IPS-18c (cell line): ENCODE data around the gene CCDC142.
A peak's percentile ranks its signal among the peaks of the same experiment; 100 is the strongest.
"Not testable (repeated sequence)": the region's sequence is repeated elsewhere in the genome, so short reads cannot be mapped to it uniquely, and the experiment has no call there.

Source experiments
- H3K4me3 ChIP-seq: 2 replicates; pipeline ENCODE4 v1.7.0; 2013; ENCODE audit warnings: low read depth, mild to moderate bottlenecking, low read length, moderate library complexity; ENCODE audit not compliant: insufficient read depth
- H3K9me3 ChIP-seq: one replicate; pipeline ENCODE4 v1.6.1; 2013; ENCODE audit warnings: mild to moderate bottlenecking, low read length, moderate library complexity; ENCODE audit not compliant: control insufficient read depth, insufficient read depth

The CCDC142 gene

DNA sequence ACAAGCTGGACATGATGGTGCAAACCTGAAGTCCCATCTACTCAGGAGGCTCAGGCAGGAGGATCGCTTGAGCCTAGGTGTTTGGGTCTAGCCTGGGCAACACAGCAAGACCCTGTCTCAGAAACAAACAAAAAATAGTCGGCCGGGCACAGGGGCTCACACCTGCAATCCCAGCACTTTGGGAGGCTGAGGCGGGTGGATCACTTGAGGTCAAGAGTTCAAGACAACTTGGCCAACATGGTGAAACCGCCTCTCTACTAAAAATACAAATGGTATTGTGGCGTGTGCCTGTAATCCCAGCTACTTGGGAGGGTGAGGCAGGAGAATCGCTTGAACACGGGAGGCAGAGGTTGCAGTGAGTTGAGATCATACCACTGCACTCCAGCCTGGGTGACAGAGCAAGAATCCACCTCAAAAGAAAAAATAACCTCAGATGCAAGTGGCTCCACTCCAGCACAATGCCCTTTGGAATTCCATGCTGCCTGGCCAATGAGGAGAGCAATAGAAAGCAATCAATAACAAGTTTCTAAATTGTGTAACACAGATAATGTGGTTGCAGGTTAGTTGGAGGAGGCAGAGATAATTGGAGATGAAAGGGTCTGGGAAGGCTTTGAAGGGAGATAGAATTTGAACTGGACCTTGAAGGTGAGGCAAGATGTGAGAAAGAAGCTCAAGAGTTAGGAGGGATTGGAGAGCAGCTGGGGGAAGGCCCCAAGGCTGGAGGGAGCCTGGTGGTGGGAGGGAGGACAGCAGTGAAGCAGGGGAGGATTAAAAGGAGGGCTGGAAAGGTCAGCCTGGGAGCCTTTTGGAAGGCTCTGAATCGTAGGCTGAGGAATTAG lies 6.1 kb upstream of the CCDC142 start:
- Histone ChIP-seq H3K4me3 (no peak overlapping the region), H3K9me3 (no peaks in the 10 kb centered on the region)

DNA sequence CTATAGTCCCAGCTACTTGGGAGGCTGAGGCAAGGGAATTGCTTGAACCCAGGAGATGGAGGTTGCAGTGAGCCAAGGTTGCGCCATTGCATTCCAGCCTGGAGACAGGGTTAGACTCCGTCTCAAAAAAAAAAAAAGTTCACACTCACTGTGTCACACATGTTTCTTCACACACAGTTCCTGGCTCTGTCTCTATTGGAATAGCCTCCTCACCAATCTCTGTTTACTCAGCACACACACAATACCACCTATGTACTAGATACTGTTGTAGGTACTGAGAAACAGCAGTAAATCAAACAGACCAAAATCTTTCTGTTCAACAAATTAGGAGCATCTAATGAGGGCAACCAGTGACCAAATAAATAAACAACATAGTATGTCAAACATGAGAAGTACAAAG lies 3.3 kb upstream of the CCDC142 start:
- H3K9me3 ChIP-seq: no peaks in the 10 kb centered on the region
- H3K4me3 ChIP-seq: no peak overlapping the region

DNA sequence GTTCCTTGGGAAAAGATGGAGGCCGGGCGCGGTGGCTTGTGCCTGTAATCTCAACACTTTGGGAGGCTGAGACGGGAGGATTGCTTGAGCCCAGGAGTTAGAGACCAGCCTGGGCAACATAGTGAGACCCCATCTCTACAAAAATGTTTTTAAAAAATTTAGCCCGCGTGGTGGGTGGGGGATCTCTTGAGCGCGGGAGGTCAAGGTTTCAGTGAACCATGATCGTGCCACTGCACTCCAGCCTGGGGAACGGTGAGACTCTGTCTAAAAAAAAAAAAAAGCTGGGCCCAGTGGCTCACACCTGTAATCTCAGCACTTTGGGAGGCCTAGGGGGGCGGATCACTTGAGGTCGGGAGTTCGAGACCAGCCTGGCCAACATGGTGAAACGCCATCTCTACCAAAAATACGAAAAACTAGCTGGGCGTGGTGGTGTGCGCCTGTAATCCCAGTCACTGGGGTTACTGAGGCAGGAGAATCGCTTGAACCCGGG lies 922 bp upstream of the CCDC142 start:
- not testable (repeated sequence) for H3K9me3 ChIP-seq
- H3K4me3 ChIP-seq: peak overlapping the region; percentile 87

DNA sequence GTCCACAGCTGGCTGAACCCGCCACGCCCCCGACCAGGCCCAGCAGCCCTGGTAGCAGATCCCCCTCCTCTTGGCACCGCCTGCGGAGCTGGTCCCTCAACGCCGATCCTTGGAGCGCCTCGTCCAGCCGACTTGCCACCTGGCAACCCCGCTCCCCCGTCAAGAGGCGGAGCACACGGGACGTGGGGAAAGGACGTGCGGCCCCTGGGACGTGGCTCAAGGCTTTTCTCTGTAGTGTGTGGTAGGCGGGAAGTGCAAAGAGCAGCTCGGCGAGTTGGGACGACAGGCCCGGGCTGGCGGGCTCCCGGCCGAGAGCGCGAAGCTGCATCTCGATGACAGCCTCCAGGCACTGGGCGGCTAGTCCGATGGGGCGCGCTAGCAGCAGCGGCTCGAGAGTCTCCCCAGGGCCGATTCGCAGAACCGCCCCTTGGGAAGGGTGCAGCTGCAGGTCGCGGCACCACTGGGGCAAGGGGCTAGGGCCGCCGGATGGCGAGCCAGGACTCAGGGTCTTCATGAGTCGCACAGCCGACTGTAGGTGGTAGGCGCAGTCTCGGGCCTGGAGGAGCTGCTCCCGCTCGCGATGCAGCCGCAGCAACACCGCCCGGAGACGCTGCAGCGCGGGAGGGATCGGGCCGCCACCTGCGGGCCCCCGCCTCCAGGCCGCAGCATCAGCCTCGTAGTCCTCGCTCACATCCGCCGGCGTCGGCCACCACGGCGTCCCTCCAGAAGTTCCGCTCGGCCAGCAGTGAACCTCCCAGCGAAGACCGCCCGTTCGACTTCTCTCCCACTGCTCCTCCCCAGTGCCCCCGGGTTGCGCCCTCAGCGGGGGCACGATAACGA lies 617 bp downstream of the CCDC142 start:
- Histone ChIP-seq H3K9me3 (no peaks in the 10 kb centered on the region), H3K4me3 (peak overlapping the region; percentile 87)

DNA sequence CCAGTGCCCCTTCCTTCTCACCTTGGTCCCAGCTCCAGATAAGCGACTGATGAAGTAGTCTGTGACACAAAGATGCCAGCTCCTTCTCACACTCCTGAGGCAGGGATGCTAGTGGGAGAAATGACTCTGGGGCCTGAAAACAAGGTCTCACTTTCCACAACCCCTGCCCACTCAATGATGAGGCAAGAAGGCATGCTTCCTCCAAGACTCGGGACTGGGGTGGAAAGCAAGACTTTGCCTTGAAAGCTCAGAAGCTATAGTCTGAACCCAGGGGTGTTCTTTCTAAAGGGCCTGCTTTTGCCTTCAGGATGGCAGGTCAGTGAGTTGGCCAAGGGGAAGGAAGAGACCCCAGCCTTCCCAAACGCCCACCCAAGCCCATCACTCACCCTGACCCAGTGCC lies 1.4 kb downstream of the CCDC142 start:
- H3K9me3 ChIP-seq: no peaks in the 10 kb centered on the region
- peak overlapping the region; percentile 87 for H3K4me3 ChIP-seq

DNA sequence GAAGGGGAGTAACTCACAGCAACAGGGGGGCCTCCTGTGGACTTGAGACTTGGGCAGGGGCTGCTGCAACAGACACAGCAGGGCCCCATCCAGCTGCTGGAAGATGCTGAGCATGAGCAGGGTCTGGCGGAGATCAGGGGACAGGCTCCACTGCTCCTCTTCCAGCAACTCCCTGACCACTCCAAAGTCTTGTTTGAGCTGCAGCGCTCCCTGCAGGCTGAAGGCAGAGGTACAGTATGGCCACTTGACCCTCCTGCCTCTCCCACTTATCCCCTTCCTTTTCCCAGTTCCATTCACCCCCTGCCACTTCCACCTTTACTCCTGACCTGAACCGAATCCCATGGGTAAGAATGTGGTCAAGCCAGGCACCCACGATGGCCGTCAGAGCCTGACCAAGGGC lies 7.9 kb downstream of the CCDC142 start:
- Histone ChIP-seq H3K9me3 (no peaks in the 10 kb centered on the region), H3K4me3 (no peak overlapping the region)

DNA sequence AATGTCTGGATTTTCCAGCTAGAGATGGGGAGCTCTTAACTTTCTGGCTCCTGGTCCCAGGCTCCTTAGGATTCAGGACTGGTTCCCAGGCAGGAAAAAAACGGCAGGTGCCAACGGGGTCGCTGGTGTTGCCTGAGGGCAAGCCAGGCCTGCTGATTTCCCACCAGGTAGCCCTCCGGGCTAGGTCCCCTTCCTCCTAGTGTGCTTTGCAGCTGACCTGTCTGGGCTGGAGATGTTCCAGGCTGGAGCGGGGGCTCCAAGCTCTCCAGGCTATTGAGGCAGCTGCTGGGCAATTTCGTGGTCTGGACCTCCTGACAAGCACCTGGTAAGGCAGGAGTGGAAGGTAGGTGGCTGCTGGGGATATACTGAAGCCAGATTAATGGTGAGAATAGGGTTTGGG lies 8.3 kb downstream of the CCDC142 start:
- Histone ChIP-seq H3K9me3 (no peaks in the 10 kb centered on the region), H3K4me3 (no peak overlapping the region)

DNA sequence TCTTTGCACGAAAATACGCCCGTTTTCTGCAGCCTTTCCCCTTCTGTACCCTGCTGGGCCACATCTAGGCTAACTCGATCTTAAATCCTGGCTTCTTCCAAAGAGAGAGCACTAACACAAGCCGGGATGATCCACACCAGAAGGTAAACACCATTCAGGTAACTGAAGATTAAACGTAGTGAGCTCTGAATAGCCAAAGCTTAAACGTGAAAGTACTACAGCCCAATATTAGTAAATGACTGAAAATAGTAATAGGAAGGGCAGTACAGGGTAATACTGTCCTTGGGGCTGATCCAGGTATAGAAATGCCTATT lies 9.9 kb downstream of the CCDC142 start:
- peak overlapping the region; percentile 99 for H3K4me3 ChIP-seq
- H3K9me3 ChIP-seq: no peaks in the 10 kb centered on the region

DNA sequence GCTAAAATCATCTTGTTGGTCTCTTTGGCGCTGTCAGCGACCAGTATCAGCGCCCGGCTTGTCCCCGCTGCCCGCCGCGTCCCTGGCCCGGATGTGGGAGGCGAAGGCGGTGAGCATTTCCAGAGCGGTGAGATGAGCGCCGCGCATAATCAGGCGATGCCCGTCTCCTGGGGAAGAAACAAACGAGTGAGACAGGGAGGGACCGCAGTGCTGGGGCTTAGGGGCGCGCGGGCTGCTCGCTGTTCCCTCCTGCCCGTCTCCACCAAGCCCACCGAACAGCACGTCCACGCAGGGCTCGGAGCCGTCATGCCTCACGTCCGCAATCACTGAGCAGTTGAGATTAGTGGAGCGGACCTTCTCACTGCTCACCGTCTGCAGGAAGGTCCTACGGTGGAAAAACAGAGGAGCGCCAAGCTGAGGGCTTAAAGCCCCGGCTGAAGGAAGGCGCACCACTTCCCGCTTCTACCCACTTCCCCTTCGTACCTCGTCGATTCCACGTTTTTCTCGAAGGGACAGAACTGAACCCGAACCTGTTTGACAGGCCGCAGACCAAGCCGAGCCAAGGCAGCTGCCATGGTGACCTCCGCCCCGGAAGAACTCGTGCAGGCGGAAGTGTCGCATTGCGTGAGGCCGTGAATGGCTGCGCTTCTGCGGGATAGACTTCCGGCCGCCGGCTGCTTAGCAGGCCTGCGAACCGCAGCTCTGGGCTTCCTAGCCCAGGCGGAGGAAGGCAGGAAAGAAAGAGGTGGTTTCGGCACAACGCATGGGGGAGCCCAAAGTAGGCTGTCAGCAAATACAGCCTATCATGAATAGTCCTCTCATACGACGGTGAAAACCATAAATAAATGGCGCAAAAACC lies 10.5 kb downstream of the CCDC142 start, which contains the start of gene MRPL53:
TSS of gene MRPL53 (minus strand) at position 595 of the 859 bp plus-strand sequence. CDS start at position 575, 20 bp downstream.
- H3K4me3 ChIP-seq: peak within 1 kb of the TSS; percentile 99
- no peaks in the 10 kb centered on the region for H3K9me3 ChIP-seq

DNA sequence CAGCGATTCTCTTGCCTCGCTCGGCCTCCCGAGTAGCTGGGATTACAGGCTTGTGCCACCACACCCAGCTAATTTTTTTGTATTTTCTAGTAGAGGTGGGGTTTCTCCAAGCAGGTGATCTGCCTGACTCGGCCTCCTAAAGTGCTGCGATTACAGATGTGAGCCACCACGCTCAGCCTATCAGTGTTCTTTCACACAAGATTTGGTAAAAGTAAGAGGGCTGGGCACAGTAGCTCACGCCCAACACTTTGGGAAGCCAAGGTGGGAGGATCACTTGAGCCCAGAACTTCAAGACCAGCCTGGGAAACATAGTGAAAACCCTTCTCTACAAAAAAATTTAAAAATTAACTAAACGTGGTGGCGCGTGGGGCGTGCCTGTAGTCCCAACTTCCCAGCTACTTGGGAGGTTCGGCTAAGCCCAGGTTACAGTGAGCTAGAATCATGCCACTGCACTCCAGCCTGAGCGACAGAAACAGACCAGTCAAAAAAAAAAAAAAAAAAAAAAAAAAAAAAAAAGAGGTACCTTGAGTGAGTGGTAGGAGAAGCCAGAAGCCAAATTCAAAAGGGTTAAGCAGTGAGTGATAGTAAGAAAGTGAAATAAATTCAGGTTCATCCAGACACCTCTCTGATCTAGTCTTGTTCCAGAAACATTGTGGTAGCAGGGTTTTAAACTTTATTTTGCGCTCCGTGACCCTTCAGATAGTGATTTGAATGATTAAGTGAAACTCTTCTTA lies 11.3 kb downstream of the CCDC142 start:
- Histone ChIP-seq H3K4me3 (peak overlapping the region; percentile 99), H3K9me3 (no peaks in the 10 kb centered on the region)

DNA sequence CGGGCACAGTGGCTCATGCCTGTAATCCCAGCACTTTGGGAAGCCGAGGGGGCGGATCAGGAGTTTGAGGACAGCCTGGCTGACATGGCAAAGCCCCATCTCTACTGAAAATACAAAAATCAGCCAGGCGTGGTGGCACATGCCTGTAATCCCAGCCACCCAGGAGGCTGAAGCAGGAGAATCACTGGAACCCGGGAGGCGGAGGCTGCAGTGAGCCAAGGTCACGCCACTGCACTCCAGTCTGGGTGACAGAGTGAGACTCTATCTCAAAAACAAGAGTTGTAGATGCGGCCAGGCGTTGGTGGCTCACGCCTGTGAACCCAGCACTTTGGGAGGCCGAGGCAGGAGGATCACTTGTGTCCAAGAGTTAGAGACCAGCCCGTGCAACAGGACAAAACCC lies 12.1 kb downstream of the CCDC142 start:
- H3K4me3 ChIP-seq, H3K9me3 ChIP-seq: not testable (repeated sequence)

DNA sequence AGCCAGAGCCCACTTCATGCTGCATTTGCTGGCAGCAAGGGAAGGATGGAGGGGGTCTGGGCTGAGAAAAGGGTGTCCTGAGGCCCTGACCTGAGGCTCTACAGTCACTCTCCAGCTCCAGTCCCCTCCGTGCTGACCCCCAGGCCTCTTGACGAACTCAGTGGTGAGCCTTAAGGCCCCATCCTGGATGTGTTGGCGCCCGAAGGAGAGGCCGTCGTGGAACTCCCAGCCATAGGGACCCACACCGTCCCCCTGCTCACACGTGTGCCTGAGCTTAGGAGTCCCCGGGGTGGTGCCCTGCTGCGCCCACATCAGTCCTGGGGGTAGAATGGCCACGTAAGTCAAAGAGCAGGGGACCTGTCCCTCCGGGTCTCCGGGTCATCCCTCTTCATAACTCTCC lies 18.4 kb downstream of the CCDC142 start:
- peak overlapping the region; percentile 89 for H3K4me3 ChIP-seq
- no peaks in the 10 kb centered on the region for H3K9me3 ChIP-seq

DNA sequence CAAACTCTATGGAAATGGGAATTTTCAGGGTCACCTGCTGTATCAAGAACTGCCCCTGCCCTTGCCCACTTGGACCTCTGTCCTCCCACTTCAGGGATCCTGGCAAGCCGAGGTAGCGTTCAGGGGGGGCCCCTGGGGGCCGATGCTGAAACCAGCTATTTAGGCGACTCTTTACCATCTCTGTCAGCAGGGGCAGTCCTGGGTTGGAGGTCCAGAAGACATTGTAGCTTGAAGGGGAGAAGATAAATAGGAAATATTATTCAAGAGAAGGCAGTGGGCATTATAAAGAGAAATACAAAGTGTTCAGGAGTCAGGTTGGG lies 20.1 kb downstream of the CCDC142 start:
- no peak overlapping the region for H3K4me3 ChIP-seq
- no peaks in the 10 kb centered on the region for H3K9me3 ChIP-seq

DNA sequence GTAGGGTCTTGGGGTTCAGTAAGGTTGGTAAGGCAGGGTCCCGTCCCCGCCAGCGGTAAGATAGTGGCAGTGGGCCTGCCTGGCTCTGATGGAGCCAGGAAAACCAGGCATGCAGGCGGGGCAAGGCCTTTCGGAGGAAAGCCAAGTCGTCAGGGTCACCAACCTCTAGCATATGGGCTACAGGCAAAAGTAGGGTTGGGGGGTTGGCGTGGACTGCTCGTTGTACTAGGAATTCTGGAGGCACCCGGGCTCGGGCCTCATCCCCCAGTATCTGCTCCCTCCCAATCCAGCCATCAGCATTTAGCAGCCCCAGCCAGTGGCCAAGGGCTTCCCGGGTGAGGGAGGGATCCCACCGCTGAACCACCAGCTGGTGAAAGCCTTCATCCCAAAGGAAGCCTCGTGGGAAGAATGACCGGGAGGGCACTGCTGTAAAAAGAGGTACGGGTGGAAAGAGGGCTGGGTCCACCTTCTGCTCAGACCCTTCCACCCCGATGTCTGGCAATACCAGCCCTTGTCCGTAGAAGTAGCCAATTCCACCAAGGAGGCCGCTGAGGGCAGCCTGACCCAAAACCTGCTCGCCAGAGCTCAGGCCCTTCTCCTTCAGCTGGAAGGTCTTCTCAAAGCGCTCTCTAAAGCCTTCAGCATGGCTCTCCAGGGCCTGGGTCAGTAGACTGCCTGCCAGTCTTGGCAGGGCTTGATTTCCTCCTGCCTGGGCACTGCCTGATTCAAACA lies 20.6 kb downstream of the CCDC142 start:
- Histone ChIP-seq H3K4me3 (no peak overlapping the region), H3K9me3 (no peaks in the 10 kb centered on the region)

DNA sequence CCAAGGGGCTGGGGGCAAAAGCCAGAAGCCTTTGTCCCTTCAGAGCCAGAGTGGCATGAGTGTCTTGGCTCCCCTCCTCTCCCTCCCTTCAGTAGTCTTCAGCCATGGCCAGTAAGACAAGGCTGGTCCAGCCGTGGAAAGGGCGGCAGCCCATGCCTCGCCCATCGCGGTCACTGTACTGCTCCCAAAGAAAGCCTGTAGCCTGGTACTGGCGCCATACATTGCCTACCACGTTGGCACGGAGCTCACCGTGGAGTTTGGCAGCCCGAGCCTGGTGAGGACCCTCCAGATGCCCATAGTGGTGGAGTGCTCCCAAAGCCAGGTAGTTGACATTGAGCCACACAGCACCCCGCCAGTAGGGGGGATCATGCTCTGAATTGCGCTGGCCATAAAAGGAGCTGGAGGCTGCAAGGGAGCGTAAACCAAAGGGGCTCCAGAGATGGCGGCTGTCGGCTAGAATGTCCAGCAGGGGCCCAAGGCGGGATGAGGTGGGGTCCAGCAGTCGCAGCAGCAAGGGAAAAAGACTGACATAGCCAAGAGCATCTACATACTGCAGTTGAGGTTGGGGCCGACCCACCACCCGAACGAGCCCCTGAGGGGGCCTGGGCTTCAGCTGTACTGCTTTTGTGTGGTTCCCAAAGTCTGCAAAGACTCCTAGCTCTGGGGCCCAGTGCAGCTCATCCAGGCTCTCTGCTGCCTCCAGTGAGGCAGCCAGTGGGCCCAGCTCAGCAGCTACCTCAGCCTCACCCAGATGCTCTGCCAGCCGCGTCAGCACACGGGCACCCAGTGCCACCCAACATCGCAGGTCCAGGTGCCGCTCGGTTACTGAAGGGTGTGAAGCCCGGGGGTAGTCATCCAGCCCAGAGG lies 21.4 kb downstream of the CCDC142 start:
- Histone ChIP-seq H3K4me3 (no peak overlapping the region), H3K9me3 (no peaks in the 10 kb centered on the region)
